SK-N-SH (cell line): ENCODE results near the gene OR13C5.
"Not testable (repeated sequence)": the region's sequence is repeated elsewhere in the genome, so short reads cannot be mapped to it uniquely, and the experiment has no call there.

Experiments used
- EP300 ChIP-seq, 2 experiments: IDR thresholded peaks; 2 replicates each; pipeline versions ENCODE4 v1.4.0 to v1.6.1; 2012; ENCODE audit warnings: borderline replicate concordance in 1 of 2, low read depth in 1 of 2, low read length in 1 of 2
- RFX5 ChIP-seq: IDR thresholded peaks from 2 replicates; pipeline ENCODE4 v1.6.1; 2012; ENCODE audit warnings: mild to moderate bottlenecking, improper control_type of control experiment, low read length
- TCF12 ChIP-seq: IDR thresholded peaks from 2 replicates; pipeline ENCODE4 v1.4.0; 2012
- TF ChIP-seq, protein P1 (sequence below): IDR thresholded peaks from 2 replicates; pipeline ENCODE4 v1.4.0; 2012; ENCODE audit warnings: low read depth

- TF ChIP-seq, protein P1, sequence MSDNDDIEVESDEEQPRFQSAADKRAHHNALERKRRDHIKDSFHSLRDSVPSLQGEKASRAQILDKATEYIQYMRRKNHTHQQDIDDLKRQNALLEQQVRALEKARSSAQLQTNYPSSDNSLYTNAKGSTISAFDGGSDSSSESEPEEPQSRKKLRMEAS = not testable (repeated sequence)
- TF ChIP-seq TCF12; EP300 (IDR thresholded peaks at IDR 0.05; ENCODE audit: borderline replicate concordance in 1 of 2, low read depth in 1 of 2, low read length in 1 of 2); RFX5: not testable (repeated sequence)
Measured at GRCh38 chr9:104598749-104599148, 464 bp downstream of the OR13C5 start.
